HCT116 (cell line): Measurements from ENCODE around the gene DUOXA1. TPM values are rescaled to one million over a fixed set of nuclear protein-coding genes. Genes with fewer than 3 reads are reported as not detected.

Experiments
- ATAC-seq: fragments of 200-7000 bp; cut with Tn5 transposase; 2 replicates; pipeline ENCODE4 v1.9.1; 2020; ENCODE audit warnings: mild to moderate bottlenecking, moderate library complexity
- BruUV-seq: library from RNA; stranded (reverse); fragments of 400-500 nt; replicated peaks from 2 replicates; lab custom pipeline; 2021; lab: Mats Ljungman, UMichigan
- CTCF ChIA-PET: fragments of 300-600 bp; sonication (Branson Sonifier 250); formaldehyde crosslinking; loops from one replicate; lab custom pipeline; 2021; ENCODE audit warnings: antibody characterized with exemption; lab: Charles Lee
- POLR2A ChIA-PET: fragments of 300-600, 350-600 bp; sonication (Branson Sonifier 250); formaldehyde crosslinking; loops from one replicate; lab custom pipeline; 2021; ENCODE audit warnings: antibody characterized with exemption; lab: Charles Lee
- RAD21 ChIA-PET, 2 experiments: fragments of 300-600 bp; sonication (Branson Sonifier 250); formaldehyde crosslinking; loops; one replicate each; lab custom pipeline; 2023; ENCODE audit warnings: low total read pairs in 2 of 2; ENCODE audit not compliant: uncharacterized antibody in 2 of 2, unreplicated experiment in 2 of 2, low non-redundant PET in 1 of 2; lab: Charles Lee
- DNase-seq: peaks from one replicate; pipeline ENCODE4 v3.0.0-alpha.2; 2010; ENCODE audit warnings: low read depth, low spot score
- H2AFZ ChIP-seq: fragments of 200-600 bp; shearing (Covaris generic), sonication (generic); 2 replicates; pipeline ENCODE4 v1.6.1; 2017; ENCODE audit warnings: low read depth, mixed run types, mixed read lengths, antibody characterized with exemption, low read length; ENCODE audit not compliant: poor library complexity, severe bottlenecking
- H3K27ac ChIP-seq: 2 replicates; pipeline ENCODE4 v1.5.1; 2012; ENCODE audit warnings: low read depth, low read length
- H3K27me3 ChIP-seq: fragments of 200-600 bp; sonication (generic); 2 replicates; pipeline ENCODE4 v1.6.1; 2016; ENCODE audit warnings: mixed run types, low read length, mixed read lengths; ENCODE audit not compliant: insufficient read depth
- H3K36me3 ChIP-seq, 2 experiments: fragments of 200-500 bp in 1 of 2; fragments of 200-600 bp in 1 of 2; sonication (Bioruptor generic) in 1 of 2; sonication (generic) in 1 of 2; 2 replicates each; pipeline versions ENCODE4 v1.5.1 to v1.6.1; 2014 to 2016; ENCODE audit warnings: low read length in 2 of 2, inconsistent platforms in 1 of 2, mixed read lengths in 1 of 2, mixed run types in 1 of 2; ENCODE audit not compliant: insufficient read depth in 2 of 2, control insufficient read depth in 1 of 2
- H3K4me1 ChIP-seq, 2 experiments: fragments of 200-600 bp in 1 of 2; sonication (generic) in 1 of 2; 2 replicates each; pipeline versions ENCODE4 v1.5.1 to v1.6.1; 2012 to 2017; ENCODE audit warnings: low read length in 2 of 2, inconsistent platforms in 1 of 2, mild to moderate bottlenecking in 1 of 2, mixed read lengths in 1 of 2, mixed run types in 1 of 2, moderate library complexity in 1 of 2; ENCODE audit not compliant: insufficient read depth in 2 of 2, control insufficient read depth in 1 of 2
- H3K4me2 ChIP-seq: fragments of 200-600 bp; sonication (generic); 2 replicates; pipeline ENCODE4 v1.6.1; 2017; ENCODE audit warnings: mixed run types, low read length, mixed read lengths
- H3K4me3 ChIP-seq, 2 experiments: fragments of 200-600 bp in 1 of 2; sonication (generic) in 1 of 2; replicated peaks in 1 of 2; 2 replicates each; pipeline ENCODE4 v1.5.1; 2011 to 2016; ENCODE audit warnings: low read length in 2 of 2, control low read depth in 1 of 2, low read depth in 1 of 2, mild to moderate bottlenecking in 1 of 2, mixed read lengths in 1 of 2, mixed run types in 1 of 2
- H3K79me2 ChIP-seq: fragments of 200-600 bp; sonication (generic); 2 replicates; pipeline ENCODE4 v1.6.1; 2017; ENCODE audit warnings: mild to moderate bottlenecking, mixed run types, low read length, moderate library complexity, mixed read lengths; ENCODE audit not compliant: insufficient read depth
- H3K9ac ChIP-seq: fragments of 200-600 bp; sonication (generic); 2 replicates; pipeline ENCODE4 v1.6.1; 2016; ENCODE audit warnings: low read length, mixed read lengths
- H3K9me2 ChIP-seq: fragments of 200-600 bp; sonication (generic), shearing (Covaris generic); 2 replicates; pipeline ENCODE4 v1.6.1; 2017; ENCODE audit warnings: mixed run types, mild to moderate bottlenecking, moderate library complexity; ENCODE audit not compliant: insufficient read depth
- H3K9me3 ChIP-seq, 2 experiments: fragments of 200-500 bp in 1 of 2; fragments of 200-600 bp in 1 of 2; sonication (Bioruptor generic) in 1 of 2; sonication (generic) in 1 of 2; 2 replicates each; pipeline ENCODE4 v1.6.1; 2014 to 2017; ENCODE audit warnings: low read length in 2 of 2, mixed read lengths in 2 of 2, inconsistent platforms in 1 of 2, low read depth in 1 of 2, mild to moderate bottlenecking in 1 of 2, mixed run types in 1 of 2, moderate library complexity in 1 of 2; ENCODE audit not compliant: control insufficient read depth in 1 of 2, insufficient read depth in 1 of 2
- H4K20me1 ChIP-seq: fragments of 200-600 bp; sonication (generic), shearing (Covaris generic); 2 replicates; pipeline ENCODE4 v1.6.1; 2017; ENCODE audit warnings: mixed run types, mild to moderate bottlenecking, moderate library complexity; ENCODE audit not compliant: insufficient read depth
- ATF3 ChIP-seq: IDR thresholded peaks from 2 replicates; pipeline ENCODE4 v1.6.1; 2012
- CBX3 ChIP-seq: IDR thresholded peaks from 2 replicates; pipeline ENCODE4 v1.6.1; 2012; ENCODE audit warnings: low read depth
- CEBPB ChIP-seq: IDR thresholded peaks from 2 replicates; pipeline ENCODE4 v1.6.1; 2012; ENCODE audit warnings: low read depth
- EGR1 ChIP-seq: IDR thresholded peaks from 2 replicates; pipeline ENCODE4 v1.6.1; 2012; ENCODE audit warnings: low read depth
- ELF1 ChIP-seq: IDR thresholded peaks from 2 replicates; pipeline ENCODE4 v1.6.1; 2012; ENCODE audit warnings: low read depth, borderline replicate concordance
- EZH2 ChIP-seq: fragments of 200-600 bp; sonication (generic); IDR thresholded peaks from 2 replicates; pipeline ENCODE4 v1.6.1; 2017; ENCODE audit warnings: antibody characterized with exemption, mixed run types
- POLR2A ChIP-seq: IDR thresholded peaks from 2 replicates; pipeline ENCODE4 v1.7.0; 2011; ENCODE audit warnings: borderline replicate concordance; ENCODE audit not compliant: insufficient read depth, insufficient read length; ENCODE audit errors: extremely low read depth
- RAD21 ChIP-seq: IDR thresholded peaks from 2 replicates; pipeline ENCODE4 v1.6.1; 2012; ENCODE audit warnings: low read depth, mild to moderate bottlenecking
- SIN3A ChIP-seq: IDR thresholded peaks from 2 replicates; pipeline ENCODE4 v1.6.1; 2012; ENCODE audit warnings: low read depth
- TCF7L2 ChIP-seq: IDR thresholded peaks from 2 replicates; pipeline ENCODE4 v1.7.0; 2011; ENCODE audit warnings: borderline replicate concordance, inconsistent platforms; ENCODE audit not compliant: insufficient read depth, insufficient read length; ENCODE audit errors: extremely low read depth
- ZFX ChIP-seq: fragments of 450-650 bp; IDR thresholded peaks from 2 replicates; pipeline ENCODE4 v1.6.1; 2017
- intact Hi-C: fragments of 100-400 bp; cut with micrococcal nuclease; formaldehyde crosslinking; loops from 2 replicates; pipeline ENCODE4 v1.10.0; 2022
- total RNA-seq: library from RNA; stranded (reverse); gene quantifications from one replicate; pipeline ENCODE4 v1.2.1, GENCODE V29; 2021; ENCODE audit not compliant: unreplicated experiment

The DUOXA1 gene
- total RNA-seq, 1 experiment from 2014 or later: 2.3 TPM

GRCh38 chr15:45099549-45100165 is 30.0 kb downstream of the DUOXA1 start:
- Histone ChIP-seq H3K27ac (no peak overlapping the region), H3K27me3 (no peaks in the 10 kb centered on the region), H3K36me3 (no peaks in the 10 kb centered on the region), H3K9ac (no peak overlapping the region), H2AFZ (no peak overlapping the region), H3K4me3 (no peak overlapping the region), H3K4me1 (no peaks in the 10 kb centered on the region), H3K79me2 (no peaks in the 10 kb centered on the region), H4K20me1 (no peaks in the 10 kb centered on the region), H3K9me2 (no peaks in the 10 kb centered on the region), H3K9me3 (no peaks in the 10 kb centered on the region), H3K4me2 (no peak overlapping the region)
- CTCF ChIA-PET: no interaction called here
- intact Hi-C loops: no loop called here
- TF ChIP-seq ATF3 (no peak), CBX3 (no peak), ZFX (no peak), POLR2A (no peak), CEBPB (no peak), RAD21 (no peak), EZH2 (no peak), EGR1 (no peak), SIN3A (no peak)
- BruUV-seq: no TSS peak
- ATAC-seq (no peak), DNase-seq (no peak)
- RAD21 ChIA-PET: no interaction called here
- POLR2A ChIA-PET: no interaction called here

- Histone ChIP-seq H3K9me3 (no peaks in the 10 kb centered on the region), H4K20me1 (no peaks in the 10 kb centered on the region), H3K4me2 (no peak overlapping the region), H3K9ac (no peak overlapping the region), H3K79me2 (no peaks in the 10 kb centered on the region), H3K27ac (no peak overlapping the region), H3K4me3 (no peak overlapping the region), H2AFZ (no peak overlapping the region), H3K27me3 (0 out of 2 replicates have a peak, but pooled peaks cover 7% of the 10 kb centered on the region), H3K36me3 (no peaks in the 10 kb centered on the region), H3K4me1 (no peaks in the 10 kb centered on the region), H3K9me2 (no peaks in the 10 kb centered on the region)
- intact Hi-C loops: no loop called here
- POLR2A ChIA-PET: no interaction called here
- RAD21 ChIA-PET: no interaction called here
- no TSS peak for BruUV-seq
- ATAC-seq (no peak), DNase-seq (no peak)
- TF ChIP-seq ELF1 (no peak), TCF7L2 (no peak), EGR1 (no peak)
- CTCF ChIA-PET: interaction anchor here (1.9 kb wide), 1 partner anchor 21 kb away, joined by 9 read pairs; no protein-coding TSS in a partner anchor
Observed at GRCh38 chr15:45097466-45097865, 32.2 kb downstream of the DUOXA1 start.
